Heart left ventricle (tissue), 16 donors: ENCODE data around the gene DNAJC8. TPM values are rescaled to one million over a fixed set of nuclear protein-coding genes. Genes with fewer than 3 reads are reported as not detected.

Source experiments
- ATAC-seq, 4 donors: fragments of 200-7000 bp; cut with Tn5 transposase; one replicate each; pipeline ENCODE4 v1.9.1; 2020 to 2022; ENCODE audit warnings: moderate library complexity in 4 of 4, mild to moderate bottlenecking in 3 of 4, moderate number of reproducible peaks in 1 of 4
- DNase-seq, 5 donors: peaks; one replicate each; pipeline ENCODE4 v3.0.0-alpha.2; 2020
- H3K27ac ChIP-seq, 12 donors: fragments of 200-600 bp; sonication (generic) in 4 of 12; one replicate each; pipeline versions ENCODE4 v1.5.0 to v1.8.0; 2016 to 2022; ENCODE audit warnings: mild to moderate bottlenecking in 2 of 12
- H3K27me3 ChIP-seq, 9 donors: fragments of 200-600 bp; sonication (generic) in 2 of 9; one replicate each; pipeline versions ENCODE4 v1.5.1 to v1.8.0; 2016 to 2022; ENCODE audit warnings: mild to moderate bottlenecking in 3 of 9
- H3K36me3 ChIP-seq, 9 donors: fragments of 200-600 bp; sonication (generic) in 2 of 9; one replicate each; pipeline versions ENCODE4 v1.5.0 to v1.8.0; 2018 to 2022; ENCODE audit warnings: mild to moderate bottlenecking in 2 of 9
- H3K4me1 ChIP-seq, 12 donors: fragments of 200-600 bp; sonication (generic) in 4 of 12; one replicate each; pipeline versions ENCODE4 v1.5.0 to v1.8.0; 2016 to 2022; ENCODE audit warnings: mild to moderate bottlenecking in 3 of 12
- H3K4me3 ChIP-seq, 12 donors: fragments of 200-600 bp; sonication (generic) in 4 of 12; one replicate each; pipeline versions ENCODE4 v1.5.0 to v1.8.0; 2017 to 2022; ENCODE audit warnings: mild to moderate bottlenecking in 9 of 12, moderate library complexity in 4 of 12
- H3K9me3 ChIP-seq, 12 donors: fragments of 200-600 bp; sonication (generic) in 4 of 12; one replicate each; pipeline versions ENCODE4 v1.5.0 to v1.8.0; 2016 to 2022; ENCODE audit warnings: mild to moderate bottlenecking in 1 of 12
- CTCF ChIP-seq, 12 donors: fragments of 200-600 bp; sonication (generic) in 4 of 12; IDR thresholded peaks; one replicate each; pipeline versions ENCODE4 v1.5.0 to v1.8.0; 2018 to 2022; ENCODE audit warnings: antibody characterized with exemption in 12 of 12, mild to moderate bottlenecking in 5 of 12
- POLR2A ChIP-seq, 2 donors: fragments of 450-650 bp; IDR thresholded peaks; one replicate each; pipeline ENCODE4 v1.6.1; 2017; ENCODE audit warnings: antibody characterized with exemption in 2 of 2, mild to moderate bottlenecking in 2 of 2, moderate library complexity in 2 of 2
- WGBS, 4 donors: extraction: QIAGEN DNeasy Blood & Tissue Kit in 2 of 4; methylation state at CpG; one replicate each; pipeline versions ENCODE4 v1.1.5 to v1.1.7; 2013 to 2018; 5-methylcytosine and 5-hydroxymethylcytosine counted together
- intact Hi-C, 10 donors: fragments of 100-400 bp; cut with DNase I; formaldehyde crosslinking; loops; one replicate each; pipeline versions ENCODE4 v1.11.1 to v1.14.2; 2022
- polyA plus RNA-seq, 2 donors: library from polyadenylated mRNA; stranded (reverse); fragments of 200-250 nt; gene quantifications; one replicate each; pipeline ENCODE4 v1.2.3, GENCODE V29; 2013
- total RNA-seq, 9 donors: library from RNA; depleted of rRNA in 2 of 9; stranded (reverse); fragments of >200 nt in 2 of 9; fragmentation: NEBNext Ultra II Directional in 3 of 9; extraction: Animal tissue kit (Norgen Biotek cat#: 25700) in 3 of 9; gene quantifications; one replicate each; pipeline versions ENCODE4 v1.1.0 to v1.2.4, GENCODE V29; 2016 to 2023
- donor health status: ischemic (EF 13 %, LVEDD 7.1; RV severe dilation, severe dysfunction).
- donor health status: healthy with polysubstance abuse.
- donor health status: DM: no; HTN: yes; CAD: no.
- donor health status: DM: no; HTN: no; CAD: no.
- donor health status: ischemic (EF 25% LVEDD 6.9; RV normal size, moderate dysfunction).
- donor health status: ischemic (EF 25% LVEDD 5.7; RV mildly dilated, moderate dysfunction).
- donor health status: healthy.
- donor health status: DM: yes; HTN: yes; CAD: no.
- donor health status: ischemic (EF 35%, LVEDD 5.7; RV mildly dilated, moderate dysfunction).
- donor health status: nonischemic (EF 11% LVEDD 7.7; RV severe dilation, severe dysfunction).
- donor health status: DM: yes; HTN: yes; CAD: no.
- donor health status: PGD.
- donor health status: ischemic (EF 29% LVEDD 5.4; RV normal size, mild dysfunction).
- donor health status: nonischemic (EF 23%, LVEDD 6.1; RV moderate dilation, normal function).

Gene DNAJC8
- total and polyA plus RNA-seq, 11 donors = 47.1 to 84.9 (median 58.4) TPM

- Histone ChIP-seq H3K4me1 (peaks cover 0 to 45% (median 10%) of the 10 kb centered on the region in 12 donors), H3K9me3 (no peaks in the 10 kb centered on the region), H3K4me3 (peak overlapping the region in 8 of 12 donors; percentile 11 to 60 (median 27)), H3K27ac (peak overlapping the region in 4 of 12 donors; percentile 24 to 90 (median 45)), H3K36me3 (no peaks in the 10 kb centered on the region), H3K27me3 (no peaks in the 10 kb centered on the region)
- intact Hi-C loops = no loop called here
- no peak for DNase-seq
- WGBS, 4 donors = 81 to 94% (median 93%) methylated on average over 8 of the region's 8 CpGs
- no peak for ATAC-seq
- TF ChIP-seq POLR2A (IDR thresholded peaks at IDR 0.05) (no peak), CTCF (IDR thresholded peaks at IDR 0.05) (no peak)
Observed at GRCh38 chr1:28175955-28176485, 56.8 kb downstream of the DNAJC8 start.

GRCh38 chr1:28173980-28174297 is 58.9 kb downstream of the DNAJC8 start:
- Histone ChIP-seq H3K4me3 (peak overlapping the region in 4 of 12 donors; percentile 18 to 60 (median 32)), H3K4me1 (peaks cover 0 to 66% (median 10%) of the 10 kb centered on the region in 12 donors), H3K9me3 (no peaks in the 10 kb centered on the region), H3K27ac (peak overlapping the region in 6 of 12 donors; percentile 11 to 90 (median 28)), H3K36me3 (no peaks in the 10 kb centered on the region), H3K27me3 (no peaks in the 10 kb centered on the region)
- DNase-seq (no peak), ATAC-seq (peak in 1 of 4 donors; percentile 27)
- WGBS, 4 donors = 50 to 69% (median 62%) methylated on average over 4 to 5 of the region's 5 CpGs
- intact Hi-C loops = no loop called here
- TF ChIP-seq POLR2A (IDR thresholded peaks at IDR 0.05) (no peak), CTCF (IDR thresholded peaks at IDR 0.05) (no peak)

- intact Hi-C loops = no loop called here
- peak in 1 of 4 donors; percentile 39 for ATAC-seq
Observed at GRCh38 chr1:28173151-28173979, 59.5 kb downstream of the DNAJC8 start.

More at GRCh38 chr1:28173151-28173979, 59.5 kb downstream of the DNAJC8 start:
- Histone ChIP-seq H3K4me1 (peaks cover 0 to 72% (median 10%) of the 10 kb centered on the region in 12 donors), H3K4me3 (peak overlapping the region in 3 of 12 donors; percentile 26 to 60 (median 39)), H3K27ac (peak overlapping the region in 4 of 12 donors; percentile 24 to 90 (median 36)), H3K27me3 (no peaks in the 10 kb centered on the region), H3K9me3 (no peaks in the 10 kb centered on the region), H3K36me3 (no peaks in the 10 kb centered on the region)
- no peak for DNase-seq
- 66 to 72% (median 71%) methylated on average over 11 of the region's 11 CpGs for WGBS, 4 donors
- TF ChIP-seq CTCF (IDR thresholded peaks at IDR 0.05) (no peak), POLR2A (IDR thresholded peaks at IDR 0.05) (no peak)
